Measurements from ENCODE around the gene NDUFAF4.

Gene NDUFAF4

GRCh38 chr6:96897396-96898240 lies at the start of gene NDUFAF4:
Gene NDUFAF4 (minus strand): TSS chr6:96897891. CDS start chr6:96897801, 90 bp downstream.
- DNase-seq: peak; percentile 94

GRCh38 chr6:96947055-96947454 lies 49.4 kb upstream of the NDUFAF4 start:
- no peak for DNase-seq

- DNase-seq: no peak
These were observed 46.0 kb upstream of the NDUFAF4 start for GRCh38 chr6:96943555-96944215.

- no peak for DNase-seq
These were observed 45.0 kb upstream of the NDUFAF4 start for GRCh38 chr6:96942676-96943075.

GRCh38 chr6:96940322-96940721 lies 42.6 kb upstream of the NDUFAF4 start:
- no peak for DNase-seq

GRCh38 chr6:96939007-96939805 lies 41.5 kb upstream of the NDUFAF4 start:
- DNase-seq: peak; percentile 45

- no peak for DNase-seq
These were observed 36.4 kb upstream of the NDUFAF4 start for GRCh38 chr6:96934087-96934486.

- DNase-seq: no peak
These were observed 33.5 kb upstream of the NDUFAF4 start for GRCh38 chr6:96931198-96931597.

- DNase-seq: no peak
These were observed 32.0 kb upstream of the NDUFAF4 start for GRCh38 chr6:96929741-96930140.

- no peak for DNase-seq
These were observed 30.0 kb upstream of the NDUFAF4 start for GRCh38 chr6:96927660-96928059.

GRCh38 chr6:96926425-96926824 lies 28.7 kb upstream of the NDUFAF4 start:
- DNase-seq: no peak

- DNase-seq: no peak
These were observed 27.6 kb upstream of the NDUFAF4 start for GRCh38 chr6:96925290-96925687.

- no peak for DNase-seq
These were observed 26.3 kb upstream of the NDUFAF4 start for GRCh38 chr6:96923871-96924493.

GRCh38 chr6:96923400-96923799 lies 25.7 kb upstream of the NDUFAF4 start:
- no peak for DNase-seq

- DNase-seq: no peak
These were observed 19.4 kb upstream of the NDUFAF4 start for GRCh38 chr6:96917098-96917497.

- DNase-seq: no peak
These were observed 15.9 kb upstream of the NDUFAF4 start for GRCh38 chr6:96913621-96914020.

GRCh38 chr6:96911751-96912150 lies 14.1 kb upstream of the NDUFAF4 start:
- no peak for DNase-seq

GRCh38 chr6:96911171-96911570 lies 13.5 kb upstream of the NDUFAF4 start:
- no peak for DNase-seq

- no peak for DNase-seq
These were observed 12.1 kb upstream of the NDUFAF4 start for GRCh38 chr6:96909811-96910210.

GRCh38 chr6:96907498-96907897 lies 9.8 kb upstream of the NDUFAF4 start:
- DNase-seq: no peak

GRCh38 chr6:96900873-96901272 lies 3.2 kb upstream of the NDUFAF4 start:
- DNase-seq: no peak

GRCh38 chr6:96899451-96899998 lies 1.8 kb upstream of the NDUFAF4 start:
- DNase-seq: no peak

- peak; percentile 8 for DNase-seq
These were observed 1.3 kb upstream of the NDUFAF4 start for GRCh38 chr6:96899019-96899418.

Data from NCI-H2029 (cell line).